K562 (cell line): ENCODE results near the gene MDFIC. TPM values are rescaled to one million over a fixed set of nuclear protein-coding genes. Genes with fewer than 3 reads are reported as not detected.

Experiments used
- ATF2 ChIP-seq: sonication (generic); formaldehyde crosslinking; IDR thresholded peaks from 2 replicates; pipeline ENCODE4 v1.8.1; 2022; ENCODE audit warnings: missing genetic modification reagents
- DIDO1 ChIP-seq: fragments of 450-650 bp; IDR thresholded peaks from 2 replicates; pipeline ENCODE4 v1.6.1; 2016; ENCODE audit warnings: low read depth, missing biosample characterization, missing genetic modification characterization
- FOSL1 ChIP-seq: fragments of 200-800 bp; sonication (Bioruptor generic); conservative IDR thresholded peaks from 2 replicates; pipeline ENCODE4 v1.6.1; 2016; ENCODE audit warnings: missing genetic modification characterization, missing compliant biosample characterization
- FOXA3 ChIP-seq, 2 experiments: fragments of 450-650 bp in 1 of 2; sonication (generic) in 1 of 2; formaldehyde crosslinking; IDR thresholded peaks in 1 of 2; conservative IDR thresholded peaks in 1 of 2; 2 replicates each; pipeline versions ENCODE4 v1.4.0 to v1.8.0; 2020 to 2022; ENCODE audit warnings: mild to moderate bottlenecking in 2 of 2, missing genetic modification reagents in 1 of 2
- RREB1 ChIP-seq: fragments of 250-450 bp; sonication (Bioruptor Pico); IDR thresholded peaks from 2 replicates; pipeline ENCODE4 v1.4.0; 2020
- SRSF7 ChIP-seq: fragments of 200-400 bp; formaldehyde crosslinking; optimal IDR thresholded peaks from 2 replicates; pipeline ENCODE3; 2017; ENCODE audit warnings: mild to moderate bottlenecking, low read depth, low read length
- USF1 ChIP-seq: sonication (generic); formaldehyde crosslinking; IDR thresholded peaks from 2 replicates; pipeline ENCODE4 v1.9.0; 2022; ENCODE audit warnings: mild to moderate bottlenecking, missing genetic modification reagents
- ZNF77 ChIP-seq: fragments of 250-450 bp; sonication (Bioruptor Pico); IDR thresholded peaks from 2 replicates; pipeline ENCODE4 v1.5.0; 2020
- polyA plus RNA-seq, 8 experiments: library from polyadenylated mRNA; depleted of rRNA in 4 of 8; stranded (reverse) in 5 of 8; unstranded in 3 of 8; fragments of >200 nt; fragmentation: Nextera tagmentation in 2 of 8; fragmentation: Illumina TruSeq in 1 of 8; extraction: Ambion mirVana in 2 of 8; extraction: Trizol in 1 of 8; gene quantifications; 2 replicates each; pipeline versions ENCODE4 v1.2.1 to v1.2.3, GENCODE V29; 2011 to 2014; ENCODE audit warnings: inconsistent platforms in 1 of 8, missing spikeins in 1 of 8
- total RNA-seq, 7 experiments: library from RNA; depleted of rRNA in 6 of 7; stranded (reverse); fragments of >200 nt in 6 of 7; fragmentation: Illumina TruSeq in 2 of 7; extraction: Trizol in 2 of 7; gene quantifications; 2 replicates each; pipeline versions ENCODE4 v1.2.1 to v1.2.3, GENCODE V29; 2011 to 2021; ENCODE audit warnings: low replicate concordance in 1 of 7

MDFIC gene
- total and polyA plus RNA-seq, 9 of the 15 experiments (the other 6 are each of a cell fraction or from before 2014, with no cell fraction given), result 0.13 to 0.24 TPM; not detected in 7

- TF ChIP-seq RREB1 (CRISPR knock-in tag) (no peak), FOXA3 (CRISPR knock-in tag; conservative IDR thresholded peaks at IDR 0.05 in 1 of 2, IDR thresholded peaks at IDR 0.05 in 1 of 2) (no peak), FOSL1 (tag) (no peak), USF1 (CRISPR knock-in tag) (no peak), SRSF7 (no peak), ATF2 (CRISPR knock-in tag) (no peak), DIDO1 (tag) (no peak), ZNF77 (CRISPR knock-in tag) (no peak)
Measured at GRCh38 chr7:114986190-114987180, 64.6 kb downstream of the MDFIC start (continued).
